ENCODE measurements around the gene SETDB1. TPM values are rescaled to one million over a fixed set of nuclear protein-coding genes. Genes with fewer than 3 reads are reported as not detected.

The SETDB1 gene
- total RNA-seq, 1 experiment from 2014 or later, result 51.1 TPM

DNA sequence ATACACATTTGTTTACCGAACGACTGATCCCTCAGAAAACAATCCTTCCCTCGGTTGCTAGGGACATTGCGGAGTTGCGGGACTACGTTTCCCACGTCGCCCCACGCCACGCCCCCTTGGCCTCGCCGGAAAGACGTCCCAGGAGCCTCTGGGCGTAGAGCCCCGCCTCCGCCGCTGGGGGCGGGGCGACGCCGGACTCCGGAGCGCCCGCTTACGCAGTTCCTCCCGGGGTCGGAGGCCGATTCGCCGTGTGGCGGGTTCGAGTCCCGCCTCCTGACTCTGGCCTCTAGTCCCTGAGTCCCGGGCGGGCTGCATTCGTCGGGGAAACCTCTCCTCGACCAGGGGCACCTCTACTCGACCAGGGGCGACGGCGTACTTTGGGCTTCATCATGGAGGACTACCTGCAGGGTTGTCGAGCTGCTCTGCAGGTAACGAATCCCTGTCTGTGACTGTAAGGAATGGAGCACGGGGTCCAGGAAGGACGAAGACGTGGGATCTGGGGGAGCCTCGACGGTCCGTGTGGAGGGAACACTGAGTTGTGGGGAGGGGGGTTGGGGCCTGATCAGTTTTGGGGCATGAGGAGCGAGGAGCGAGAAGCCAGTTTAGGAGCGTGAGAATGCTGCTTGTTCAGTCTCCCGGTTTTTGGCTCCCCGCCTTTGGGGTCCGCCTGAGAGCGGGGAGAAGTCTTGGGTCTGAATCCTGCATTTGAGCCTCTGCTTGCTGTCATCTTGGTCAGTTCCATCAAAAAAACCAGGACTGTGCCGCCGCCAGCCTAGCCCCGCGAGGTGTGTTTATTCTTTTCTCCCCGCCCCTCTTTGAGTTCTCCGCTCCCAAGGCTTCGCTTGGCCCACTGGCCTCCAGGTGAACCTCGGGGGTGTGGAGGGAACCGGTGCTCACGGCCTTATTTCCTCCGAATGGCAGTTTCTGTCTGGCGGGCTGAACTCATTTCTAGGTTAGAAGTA is 82.4 kb downstream of the SETDB1 start, which contains the start of gene PRUNE1:
Gene PRUNE1, plus strand, starts transcription at position 206 of the 962 bp plus-strand sequence. Its CDS starts 184 bp downstream, at position 390.
- H3K27me3 ChIP-seq (ENCODE audit: insufficient read depth, low read depth), result no peaks in the 10 kb centered on the region
- H3K9me3 ChIP-seq (ENCODE audit: insufficient read depth, low read depth), result no peaks in the 10 kb centered on the region
- peak within 1 kb of the TSS; percentile 97 for H3K4me2 ChIP-seq
- ChIA-PET POLR2A (ENCODE audit: unreplicated experiment) (interaction anchor here (0.7 kb wide), 1 partner anchor 313 kb away, joined by 16 read pairs; no protein-coding TSS in a partner anchor), CTCF (no interaction called here)
- no peak for TF ChIP-seq EZH2 (IDR thresholded peaks at IDR 0.05; ENCODE audit: low read depth)
- TF ChIP-seq CTCF (conservative IDR thresholded peaks at IDR 0.05), result no peak
- peak within 1 kb of the TSS; percentile 89 for H3K4me3 ChIP-seq
- peaks cover 24% of the 10 kb centered on the region for H3K79me2 ChIP-seq (ENCODE audit: low read depth)
- peaks cover 28% of the 10 kb centered on the region for H3F3A ChIP-seq (ENCODE audit: insufficient read depth, low read depth)
- H3K9me2 ChIP-seq (ENCODE audit: insufficient read depth), result no peaks in the 10 kb centered on the region
- intact Hi-C loops (cut with micrococcal nuclease; ENCODE audit: unreplicated experiment), result loop anchor here (1.0 to 5.0 kb wide), 4 partner anchors 39 to 751 kb away; partner anchors contain the start of genes C1orf56, CA14, LYSMD1 and SCNM1
- H4K20me1 ChIP-seq (ENCODE audit: insufficient read depth), result no peaks in the 10 kb centered on the region
- peak within 1 kb of the TSS; percentile 94 for H2AFZ ChIP-seq
- no peaks in the 10 kb centered on the region for H3K36me3 ChIP-seq (ENCODE audit: low read depth)
- no TSS peak for BruUV-seq (replicated peaks)
- H3K27ac ChIP-seq, result peak within 1 kb of the TSS; percentile 68
- peak; percentile 95 for DNase-seq
- peaks cover 50% of the 10 kb centered on the region for H3K4me1 ChIP-seq (replicated peaks; ENCODE audit: insufficient read depth)

DNA sequence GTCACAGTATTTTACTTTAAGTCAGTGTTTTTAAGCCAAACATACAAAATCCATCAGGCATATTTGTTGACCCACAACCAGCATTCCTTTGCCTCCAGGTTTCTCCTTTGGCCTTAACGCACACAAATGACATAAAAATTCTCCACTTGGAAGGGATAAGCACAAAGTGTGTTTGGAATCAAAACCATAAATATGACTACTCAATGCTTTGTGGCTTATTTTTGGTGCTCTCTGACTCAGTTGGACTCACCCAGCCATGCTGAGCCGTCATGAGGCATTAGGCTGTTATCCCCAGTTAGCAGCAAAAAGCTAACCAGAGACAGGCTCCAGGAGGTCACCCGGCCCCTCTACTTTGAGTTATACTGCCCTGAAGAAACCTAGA is 83.0 kb downstream of the SETDB1 start:
- Histone ChIP-seq H4K20me1 (ENCODE audit: insufficient read depth) (no peaks in the 10 kb centered on the region), H3K4me1 (replicated peaks; ENCODE audit: insufficient read depth) (peaks cover 44% of the 10 kb centered on the region), H3K27ac (peak overlapping the region; percentile 61), H3K36me3 (ENCODE audit: low read depth) (no peaks in the 10 kb centered on the region), H3K4me2 (peak overlapping the region; percentile 97), H3K27me3 (ENCODE audit: insufficient read depth, low read depth) (no peaks in the 10 kb centered on the region), H3K4me3 (peak overlapping the region; percentile 89), H3F3A (ENCODE audit: insufficient read depth, low read depth) (peaks cover 27% of the 10 kb centered on the region), H3K9me2 (ENCODE audit: insufficient read depth) (no peaks in the 10 kb centered on the region), H3K9me3 (ENCODE audit: insufficient read depth, low read depth) (no peaks in the 10 kb centered on the region), H2AFZ (peak overlapping the region; percentile 94), H3K79me2 (ENCODE audit: low read depth) (peaks cover 24% of the 10 kb centered on the region)
- ChIA-PET POLR2A (ENCODE audit: unreplicated experiment) (no interaction called here), CTCF (no interaction called here)
- no peak for DNase-seq
- TF ChIP-seq EZH2 (IDR thresholded peaks at IDR 0.05; ENCODE audit: low read depth), result no peak
- TF ChIP-seq CTCF (conservative IDR thresholded peaks at IDR 0.05), result no peak
- BruUV-seq (replicated peaks), result TSS peak; percentile 39
- intact Hi-C loops (cut with micrococcal nuclease; ENCODE audit: unreplicated experiment), result loop anchor here (5.0 kb wide), 3 partner anchors 158 to 752 kb away; partner anchors contain the start of genes CA14, LYSMD1 and SCNM1

DNA sequence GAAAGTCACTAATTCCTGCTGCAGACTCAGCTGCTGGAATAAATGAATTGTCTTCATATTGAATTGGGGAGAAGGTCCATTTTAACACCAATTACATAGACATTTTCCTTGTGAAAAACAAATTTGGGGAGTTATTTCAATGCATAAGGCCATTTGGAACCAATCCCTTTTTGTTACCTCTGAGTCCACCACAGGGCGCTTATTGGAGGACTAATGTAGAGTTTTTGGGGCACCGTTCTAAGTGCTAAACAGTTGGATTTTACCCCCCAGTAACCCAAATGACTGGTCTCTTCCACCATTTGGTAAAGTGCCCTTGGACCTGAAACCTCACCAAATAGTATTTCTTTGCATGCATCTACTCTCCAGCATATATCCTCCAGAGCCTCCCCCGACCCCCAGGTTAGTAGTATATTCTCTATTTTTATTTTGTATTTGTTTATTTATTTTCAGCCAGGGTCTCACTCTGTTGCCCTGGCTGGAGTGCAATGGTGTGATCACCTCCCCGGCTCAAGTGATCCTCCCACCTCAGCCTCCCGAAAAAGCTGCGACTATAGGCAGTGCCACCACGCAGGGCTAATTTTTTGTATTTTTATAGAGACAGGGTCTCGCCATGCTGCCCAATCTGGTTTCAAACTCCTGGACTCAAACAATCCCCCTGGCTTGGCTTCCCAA is 83.6 kb downstream of the SETDB1 start:
- POLR2A ChIA-PET (ENCODE audit: unreplicated experiment), result no interaction called here

More for the DNA sequence above, 83.6 kb downstream of the SETDB1 start:
- H2AFZ ChIP-seq, result peak overlapping the region; percentile 94; the same call in 1 of the 2 replicates
- DNase-seq, result no peak
- intact Hi-C loops (cut with micrococcal nuclease; ENCODE audit: unreplicated experiment), result loop anchor here (5.0 kb wide), 3 partner anchors 157 to 753 kb away; partner anchors contain the start of genes CA14, LYSMD1 and SCNM1
- peaks cover 24% of the 10 kb centered on the region for H3K79me2 ChIP-seq (ENCODE audit: low read depth)
- H3K9me2 ChIP-seq (ENCODE audit: insufficient read depth), result no peaks in the 10 kb centered on the region
- CTCF ChIA-PET, result no interaction called here
- no peaks in the 10 kb centered on the region for H4K20me1 ChIP-seq (ENCODE audit: insufficient read depth)
- H3K27ac ChIP-seq, result peak overlapping the region; percentile 61
- H3F3A ChIP-seq (ENCODE audit: insufficient read depth, low read depth), result peaks cover 25% of the 10 kb centered on the region
- TF ChIP-seq EZH2 (IDR thresholded peaks at IDR 0.05; ENCODE audit: low read depth) (no peak), CTCF (conservative IDR thresholded peaks at IDR 0.05) (no peak)
- H3K4me1 ChIP-seq (replicated peaks; ENCODE audit: insufficient read depth), result peaks cover 39% of the 10 kb centered on the region
- peak overlapping the region; percentile 89 for H3K4me3 ChIP-seq
- peak overlapping the region; percentile 97 for H3K4me2 ChIP-seq
- no TSS peak for BruUV-seq (replicated peaks)
- H3K9me3 ChIP-seq (ENCODE audit: insufficient read depth, low read depth), result no peaks in the 10 kb centered on the region
- no peaks in the 10 kb centered on the region for H3K36me3 ChIP-seq (ENCODE audit: low read depth)
- H3K27me3 ChIP-seq (ENCODE audit: insufficient read depth, low read depth), result no peaks in the 10 kb centered on the region
